Glutamatergic neuron (in vitro differentiated cells): ENCODE results near the gene SMIM12. TPM values are rescaled to one million over a fixed set of nuclear protein-coding genes. Genes with fewer than 3 reads are reported as not detected.
"Not testable (repeated sequence)": the region's sequence is repeated elsewhere in the genome, so short reads cannot be mapped to it uniquely, and the experiment has no call there.

Source experiments
- DNase-seq: peaks from one replicate; pipeline ENCODE4 v3.0.0; 2022
- H3K27ac Mint-ChIP-seq: one replicate; pipeline ENCODE4 v1.8.0; 2020; ENCODE audit warnings: mild to moderate bottlenecking, mixed read lengths, inconsistent platforms; ENCODE audit not compliant: unreplicated experiment
- H3K27me3 Mint-ChIP-seq: one replicate; pipeline ENCODE4 v1.8.0; 2020; ENCODE audit warnings: mild to moderate bottlenecking, moderate library complexity, mixed read lengths, inconsistent platforms; ENCODE audit not compliant: unreplicated experiment
- H3K36me3 Mint-ChIP-seq: one replicate; pipeline ENCODE4 v1.8.0; 2020; ENCODE audit warnings: mild to moderate bottlenecking, mixed read lengths, inconsistent platforms; ENCODE audit not compliant: unreplicated experiment
- H3K4me1 Mint-ChIP-seq: one replicate; pipeline ENCODE4 v1.8.0; 2020; ENCODE audit warnings: mild to moderate bottlenecking, low read depth, mixed read lengths, inconsistent platforms; ENCODE audit not compliant: unreplicated experiment
- H3K4me3 Mint-ChIP-seq: one replicate; pipeline ENCODE4 v1.8.0; 2020; ENCODE audit warnings: mild to moderate bottlenecking, mixed read lengths, inconsistent platforms; ENCODE audit not compliant: unreplicated experiment
- H3K9me3 Mint-ChIP-seq: one replicate; pipeline ENCODE4 v1.8.0; 2020; ENCODE audit warnings: mild to moderate bottlenecking, moderate library complexity, mixed read lengths, inconsistent platforms; ENCODE audit not compliant: unreplicated experiment
- CTCF ChIP-seq: fragments of 200-600 bp; sonication (generic); IDR thresholded peaks from one replicate; pipeline ENCODE4 v1.5.0; 2021; ENCODE audit not compliant: partially characterized antibody, unreplicated experiment
- total RNA-seq: library from RNA; stranded (reverse); fragmentation: NEBNext Ultra II Directional; extraction: Animal tissue kit (Norgen Biotek cat#: 25700); gene quantifications from one replicate; pipeline ENCODE4 v1.2.1, GENCODE V29; 2021; ENCODE audit not compliant: unreplicated experiment

The SMIM12 gene
- total RNA-seq, 1 donor from 2014 or later: 59.9 TPM

GRCh38 chr1:34822202-34822601, 37.3 kb downstream of the SMIM12 start:
- peaks cover 1% of the 10 kb centered on the region for H3K9me3 Mint-ChIP-seq
- H3K4me1 Mint-ChIP-seq: no peaks in the 10 kb centered on the region
- H3K36me3 Mint-ChIP-seq: no peaks in the 10 kb centered on the region
- H3K27me3 Mint-ChIP-seq: peaks cover 2% of the 10 kb centered on the region
- H3K27ac Mint-ChIP-seq: no peak overlapping the region
- TF ChIP-seq CTCF: no peak
- H3K4me3 Mint-ChIP-seq: no peak overlapping the region
- no peak for DNase-seq

- not testable (repeated sequence) for DNase-seq, H3K4me3 Mint-ChIP-seq, H3K27me3 Mint-ChIP-seq, H3K9me3 Mint-ChIP-seq, H3K27ac Mint-ChIP-seq, H3K36me3 Mint-ChIP-seq, H3K4me1 Mint-ChIP-seq
Measured at GRCh38 chr1:34818862-34819261, 40.7 kb downstream of the SMIM12 start.

GRCh38 chr1:34816778-34817177, 42.8 kb downstream of the SMIM12 start:
- Mint-ChIP-seq H3K4me1 (no peaks in the 10 kb centered on the region), H3K9me3 (peaks cover 1% of the 10 kb centered on the region), H3K4me3 (no peak overlapping the region), H3K27ac (no peak overlapping the region), H3K36me3 (no peaks in the 10 kb centered on the region), H3K27me3 (no peaks in the 10 kb centered on the region)
- no peak for DNase-seq
- no peak for TF ChIP-seq CTCF

GRCh38 chr1:34816332-34816731, 43.2 kb downstream of the SMIM12 start:
- no peaks in the 10 kb centered on the region for H3K27me3 Mint-ChIP-seq
- no peak overlapping the region for H3K4me3 Mint-ChIP-seq
- no peaks in the 10 kb centered on the region for H3K4me1 Mint-ChIP-seq
- TF ChIP-seq CTCF: no peak
- H3K36me3 Mint-ChIP-seq: no peaks in the 10 kb centered on the region
- H3K9me3 Mint-ChIP-seq: peaks cover 1% of the 10 kb centered on the region
- no peak overlapping the region for H3K27ac Mint-ChIP-seq
- DNase-seq: no peak

GRCh38 chr1:34810781-34811180, 48.8 kb downstream of the SMIM12 start:
- not testable (repeated sequence) for H3K9me3 Mint-ChIP-seq, H3K4me3 Mint-ChIP-seq, H3K27me3 Mint-ChIP-seq, H3K27ac Mint-ChIP-seq, DNase-seq, H3K36me3 Mint-ChIP-seq, H3K4me1 Mint-ChIP-seq

GRCh38 chr1:34808051-34808810, 51.3 kb downstream of the SMIM12 start:
- H3K9me3 Mint-ChIP-seq: no peaks in the 10 kb centered on the region
- H3K4me3 Mint-ChIP-seq: no peak overlapping the region
- no peak overlapping the region for H3K27ac Mint-ChIP-seq
- DNase-seq: no peak
- peaks cover 5% of the 10 kb centered on the region for H3K4me1 Mint-ChIP-seq
- TF ChIP-seq CTCF: no peak
- H3K36me3 Mint-ChIP-seq: peaks cover 17% of the 10 kb centered on the region
- H3K27me3 Mint-ChIP-seq: no peaks in the 10 kb centered on the region
